HEK293 (cell line): Measurements from ENCODE around the gene C5.
A peak's percentile ranks its signal among the peaks of the same experiment; 100 is the strongest.

ENCODE experiments used
- CTCF ChIA-PET: fragments of 350-600 bp; formaldehyde crosslinking; extraction: SDS; loops from one replicate; lab custom pipeline; 2021; ENCODE audit warnings: antibody characterized with exemption; lab: Yijun Ruan, JAX
- POLR2A ChIA-PET: fragments of 300-600 bp; formaldehyde crosslinking; extraction: SDS; loops from one replicate; lab custom pipeline; 2020; ENCODE audit warnings: antibody characterized with exemption, inconsistent platforms; lab: Yijun Ruan, JAX
- H3K27ac ChIP-seq: fragments of 200-500 bp; sonication (Bioruptor generic); 2 replicates; pipeline ENCODE4 v1.5.1; 2014; ENCODE audit warnings: low read depth, low read length, control low read depth, inconsistent platforms; ENCODE audit errors: extremely low read depth
- H3K36me3 ChIP-seq, 2 experiments: fragments of 200-500 bp in 1 of 2; sonication (Bioruptor generic) in 1 of 2; 1 replicate in 1 of 2; 2 replicates in 1 of 2; pipeline ENCODE4 v1.5.1; 2014 to 2017; ENCODE audit warnings: inconsistent platforms in 2 of 2, low read length in 2 of 2; ENCODE audit not compliant: control insufficient read depth in 2 of 2, insufficient read depth in 1 of 2
- H3K4me1 ChIP-seq: fragments of 200-500 bp; sonication (Bioruptor generic); 2 replicates; pipeline ENCODE4 v1.5.1; 2014; ENCODE audit warnings: mild to moderate bottlenecking, low read length, inconsistent platforms; ENCODE audit not compliant: control insufficient read depth, insufficient read depth
- H3K4me3 ChIP-seq: 2 replicates; pipeline ENCODE4 v1.5.1; 2011; ENCODE audit warnings: low read depth, mild to moderate bottlenecking, control low read depth, low read length, moderate library complexity
- H3K9me3 ChIP-seq: fragments of 200-500 bp; sonication (Bioruptor generic); 2 replicates; pipeline ENCODE4 v1.5.1; 2014; ENCODE audit warnings: low read depth, low read length, inconsistent platforms; ENCODE audit not compliant: control insufficient read depth, insufficient read depth
- BCL11A ChIP-seq: fragments of 450-650 bp; formaldehyde crosslinking; IDR thresholded peaks from 2 replicates; pipeline ENCODE4 v1.5.1; 2016; ENCODE audit warnings: low read depth, missing biosample characterization, missing genetic modification characterization
- FEZF1 ChIP-seq: fragments of 450-650 bp; formaldehyde crosslinking; IDR thresholded peaks from 2 replicates; pipeline ENCODE4 v1.5.1; 2016; ENCODE audit warnings: missing biosample characterization, missing genetic modification characterization
- GLIS2 ChIP-seq: fragments of 450-650 bp; formaldehyde crosslinking; IDR thresholded peaks from 2 replicates; pipeline ENCODE4 v1.5.1; 2016; ENCODE audit warnings: missing biosample characterization, missing genetic modification characterization
- IKZF3 ChIP-seq: fragments of 450-650 bp; IDR thresholded peaks from 2 replicates; pipeline ENCODE4 v1.5.0; 2018; ENCODE audit warnings: missing biosample characterization, mild to moderate bottlenecking, missing genetic modification characterization, moderate library complexity
- KLF8 ChIP-seq: fragments of 450-650 bp; formaldehyde crosslinking; IDR thresholded peaks from 2 replicates; pipeline ENCODE4 v1.5.1; 2016; ENCODE audit warnings: missing biosample characterization, missing genetic modification characterization
- PATZ1 ChIP-seq: fragments of 450-650 bp; formaldehyde crosslinking; IDR thresholded peaks from 2 replicates; pipeline ENCODE4 v1.5.1; 2016; ENCODE audit warnings: missing biosample characterization, missing genetic modification characterization
- PRDM10 ChIP-seq: fragments of 450-650 bp; formaldehyde crosslinking; IDR thresholded peaks from 2 replicates; pipeline ENCODE4 v1.5.1; 2016; ENCODE audit warnings: missing biosample characterization, missing genetic modification characterization
- REPIN1 ChIP-seq: fragments of 450-650 bp; formaldehyde crosslinking; IDR thresholded peaks from 2 replicates; pipeline ENCODE4 v1.5.1; 2017; ENCODE audit warnings: missing biosample characterization, missing genetic modification characterization, low read depth
- SCRT2 ChIP-seq: fragments of 450-650 bp; formaldehyde crosslinking; IDR thresholded peaks from 2 replicates; pipeline ENCODE4 v1.5.1; 2016; ENCODE audit warnings: missing biosample characterization, missing genetic modification characterization
- ZBTB1 ChIP-seq: fragments of 450-650 bp; formaldehyde crosslinking; IDR thresholded peaks from 2 replicates; pipeline ENCODE4 v1.5.1; 2016; ENCODE audit warnings: missing biosample characterization, missing genetic modification characterization
- ZBTB17 ChIP-seq: fragments of 450-650 bp; formaldehyde crosslinking; IDR thresholded peaks from 2 replicates; pipeline ENCODE4 v1.5.1; 2016; ENCODE audit warnings: missing biosample characterization, missing genetic modification characterization
- ZFHX2 ChIP-seq: fragments of 450-650 bp; formaldehyde crosslinking; conservative IDR thresholded peaks from 2 replicates; pipeline ENCODE4 v1.5.1; 2016; ENCODE audit warnings: missing biosample characterization, missing genetic modification characterization
- ZFP41 ChIP-seq: fragments of 450-650 bp; formaldehyde crosslinking; IDR thresholded peaks from 2 replicates; pipeline ENCODE4 v1.5.1; 2016; ENCODE audit warnings: missing biosample characterization, missing genetic modification characterization, borderline replicate concordance
- ZNF10 ChIP-seq: fragments of 450-650 bp; formaldehyde crosslinking; IDR thresholded peaks from 2 replicates; pipeline ENCODE4 v1.5.1; 2017; ENCODE audit warnings: missing biosample characterization, missing genetic modification characterization
- ZNF114 ChIP-seq: fragments of 450-650 bp; formaldehyde crosslinking; IDR thresholded peaks from 2 replicates; pipeline ENCODE4 v1.5.0; 2017; ENCODE audit warnings: missing biosample characterization, missing genetic modification characterization
- ZNF211 ChIP-seq: fragments of 450-650 bp; formaldehyde crosslinking; IDR thresholded peaks from 2 replicates; pipeline ENCODE4 v1.5.1; 2016; ENCODE audit warnings: low read depth, missing biosample characterization, missing genetic modification characterization
- ZNF362 ChIP-seq: fragments of 450-650 bp; formaldehyde crosslinking; IDR thresholded peaks from 2 replicates; pipeline ENCODE4 v1.5.1; 2016; ENCODE audit warnings: missing biosample characterization, missing genetic modification characterization
- ZNF48 ChIP-seq: fragments of 450-650 bp; formaldehyde crosslinking; IDR thresholded peaks from 2 replicates; pipeline ENCODE4 v1.5.1; 2016; ENCODE audit warnings: missing biosample characterization, missing genetic modification characterization
- ZNF571 ChIP-seq: fragments of 450-650 bp; formaldehyde crosslinking; IDR thresholded peaks from 2 replicates; pipeline ENCODE4 v1.5.0; 2017; ENCODE audit warnings: missing biosample characterization, missing genetic modification characterization
- ZNF585B ChIP-seq: fragments of 450-650 bp; formaldehyde crosslinking; IDR thresholded peaks from 2 replicates; pipeline ENCODE4 v1.5.1; 2016; ENCODE audit warnings: missing biosample characterization, missing genetic modification characterization
- ZNF626 ChIP-seq: fragments of 450-650 bp; sonication (Bioruptor Pico); formaldehyde crosslinking; IDR thresholded peaks from 2 replicates; pipeline ENCODE4 v1.5.1; 2018; ENCODE audit warnings: missing biosample characterization, missing genetic modification characterization, inconsistent platforms
- ZNF629 ChIP-seq: fragments of 450-650 bp; formaldehyde crosslinking; IDR thresholded peaks from 2 replicates; pipeline ENCODE4 v1.5.1; 2017; ENCODE audit warnings: missing biosample characterization, missing genetic modification characterization
- ZNF654 ChIP-seq: fragments of 450-650 bp; formaldehyde crosslinking; IDR thresholded peaks from 2 replicates; pipeline ENCODE4 v1.5.1; 2016; ENCODE audit warnings: low read depth, missing biosample characterization, missing genetic modification characterization
- ZNF785 ChIP-seq: fragments of 450-650 bp; formaldehyde crosslinking; IDR thresholded peaks from 2 replicates; pipeline ENCODE4 v1.5.1; 2016; ENCODE audit warnings: missing biosample characterization, missing genetic modification characterization
- ZNF843 ChIP-seq: fragments of 450-650 bp; formaldehyde crosslinking; IDR thresholded peaks from 2 replicates; pipeline ENCODE4 v1.5.1; 2016; ENCODE audit warnings: missing biosample characterization, missing genetic modification characterization

The C5 gene

GRCh38 chr9:120932086-120932823 lies 117.8 kb downstream of the C5 start:
- H3K27ac ChIP-seq = no peak overlapping the region
- no peak overlapping the region for H3K4me3 ChIP-seq
- TF ChIP-seq ZNF785 (tag by site-specific recombination) (no peak), ZNF843 (no peak), ZBTB17 (tag by site-specific recombination) (peak; percentile 79), ZNF585B (tag by site-specific recombination) (no peak)
- ChIA-PET CTCF (interaction anchor here (0.7 to 1.1 kb wide), 2 partner anchors 49 to 176 kb away, joined by 3 to 5 read pairs; no protein-coding TSS in a partner anchor), POLR2A (interaction anchor here (0.6 kb wide), 1 partner anchor 147 kb away, joined by 6 read pairs; no protein-coding TSS in a partner anchor)
- H3K36me3 ChIP-seq = no peaks in the 10 kb centered on the region
- H3K9me3 ChIP-seq = no peaks in the 10 kb centered on the region
- no peaks in the 10 kb centered on the region; the same call in 1 of the 2 replicates for H3K4me1 ChIP-seq

- Histone ChIP-seq H3K27ac (no peak overlapping the region), H3K4me1 (no peaks in the 10 kb centered on the region; the same call in 1 of the 2 replicates), H3K4me3 (no peak overlapping the region), H3K9me3 (no peaks in the 10 kb centered on the region), H3K36me3 (no peaks in the 10 kb centered on the region)
- ChIA-PET CTCF (interaction anchor here (1.1 kb wide), 1 partner anchor 175 kb away, joined by 5 read pairs; no protein-coding TSS in a partner anchor), POLR2A (interaction anchor here (0.6 kb wide), 1 partner anchor 146 kb away, joined by 6 read pairs; no protein-coding TSS in a partner anchor)
- TF ChIP-seq ZNF10 (tag by site-specific recombination) (no peak), REPIN1 (tag by site-specific recombination) (no peak), ZNF362 (tag by site-specific recombination) (no peak), ZBTB1 (tag by site-specific recombination) (no peak), KLF8 (no peak), ZNF626 (tag by site-specific recombination) (no peak), IKZF3 (tag by site-specific recombination) (no peak), ZNF785 (tag by site-specific recombination) (no peak), ZNF211 (tag by site-specific recombination) (no peak), ZNF654 (tag by site-specific recombination) (no peak), GLIS2 (no peak), PATZ1 (tag by site-specific recombination) (no peak), ZFHX2 (0 out of 2 replicates have a peak, but pooled peaks have one; percentile 8), ZNF629 (tag by site-specific recombination) (peak; percentile 28; the same call in 1 of the 2 replicates), BCL11A (no peak), FEZF1 (tag by site-specific recombination) (peak; percentile 38; the same call in 1 of the 2 replicates), PRDM10 (peak; percentile 57), ZNF571 (tag by site-specific recombination) (no peak), SCRT2 (tag by site-specific recombination) (no peak), ZNF48 (no peak), ZFP41 (tag by site-specific recombination) (no peak), ZNF114 (tag by site-specific recombination) (no peak)
Measured at GRCh38 chr9:120931231-120932085, 118.6 kb downstream of the C5 start.
